Panc1 (cell line): ENCODE measurements around the gene PFN2. TPM values are rescaled to one million over a fixed set of nuclear protein-coding genes. Genes with fewer than 3 reads are reported as not detected.
A peak's percentile ranks its signal among the peaks of the same experiment; 100 is the strongest.

ENCODE experiments used
- ATAC-seq: fragments of 200-7000 bp; cut with Tn5 transposase; 2 replicates; pipeline ENCODE4 v1.9.1; 2020; ENCODE audit warnings: mild to moderate bottlenecking, moderate library complexity
- BruUV-seq: library from RNA; stranded (reverse); fragments of 400-500 nt; replicated peaks from 2 replicates; lab custom pipeline; 2021; lab: Mats Ljungman, UMichigan
- CTCF ChIA-PET: fragments of 300-600 bp; sonication (Branson Sonifier 250); formaldehyde crosslinking; loops from one replicate; lab custom pipeline; 2022; ENCODE audit warnings: antibody characterized with exemption; lab: Charles Lee
- POLR2A ChIA-PET: fragments of 300-600 bp; sonication (Branson Sonifier 250); formaldehyde crosslinking; loops from one replicate; lab custom pipeline; 2022; ENCODE audit warnings: antibody characterized with exemption; lab: Charles Lee
- DNase-seq: peaks from one replicate; pipeline ENCODE4 v3.0.0-alpha.2; 2010; ENCODE audit warnings: low read depth, low spot score
- H3K27ac ChIP-seq: 2 replicates; pipeline ENCODE4 v1.5.1; 2011; ENCODE audit warnings: mild to moderate bottlenecking, low read length, inconsistent platforms
- H3K27me3 ChIP-seq: fragments of 200-500 bp; sonication (Bioruptor generic); 2 replicates; pipeline ENCODE4 v1.6.0; 2014; ENCODE audit warnings: low read length, inconsistent platforms; ENCODE audit not compliant: control insufficient read depth, insufficient read depth
- H3K36me3 ChIP-seq: fragments of 200-500 bp; sonication (Bioruptor generic); 2 replicates; pipeline ENCODE4 v1.5.1; 2014; ENCODE audit warnings: inconsistent platforms, mild to moderate bottlenecking, low read length, moderate library complexity; ENCODE audit not compliant: control insufficient read depth, insufficient read depth
- H3K4me1 ChIP-seq: 2 replicates; pipeline ENCODE4 v1.5.1; 2011; ENCODE audit warnings: inconsistent platforms, mild to moderate bottlenecking, low read length, moderate library complexity; ENCODE audit not compliant: control insufficient read depth, insufficient read depth
- H3K4me3 ChIP-seq, 2 experiments: 2 replicates each; pipeline ENCODE4 v1.5.1; 2011 to 2012; ENCODE audit warnings: low read depth in 2 of 2, low read length in 2 of 2, mild to moderate bottlenecking in 2 of 2, inconsistent platforms in 1 of 2, moderate library complexity in 1 of 2
- H3K9me3 ChIP-seq: fragments of 200-500 bp; sonication (Bioruptor generic); 2 replicates; pipeline ENCODE4 v1.5.1; 2014; ENCODE audit warnings: low read depth, mild to moderate bottlenecking, inconsistent platforms, low read length, moderate library complexity; ENCODE audit not compliant: control insufficient read depth, insufficient read depth
- POLR2AphosphoS5 ChIP-seq: IDR thresholded peaks from 2 replicates; pipeline ENCODE4 v1.6.1; 2012; ENCODE audit warnings: mild to moderate bottlenecking, low read depth, low read length, moderate library complexity
- SIN3A ChIP-seq: IDR thresholded peaks from 2 replicates; pipeline ENCODE4 v1.6.1; 2012; ENCODE audit warnings: low read depth, mild to moderate bottlenecking, low read length, moderate library complexity, borderline replicate concordance; ENCODE audit not compliant: insufficient read depth
- TCF7L2 ChIP-seq: IDR thresholded peaks from 2 replicates; pipeline ENCODE4 v1.6.1; 2011; ENCODE audit warnings: mild to moderate bottlenecking, low read depth, low read length, inconsistent platforms
- in situ Hi-C: cut with HindIII; loops from 2 replicates; pipeline ENCODE4 v1.10.0; 2016; ENCODE audit warnings: low sequenced_read_pairs, low pct_unique_long_range_greater_than_20kb
- intact Hi-C: fragments of 100-400 bp; cut with micrococcal nuclease; formaldehyde crosslinking; loops from one replicate; pipeline ENCODE4 v1.10.0; 2022; ENCODE audit not compliant: unreplicated experiment
- total RNA-seq: library from RNA; stranded (reverse); gene quantifications from one replicate; pipeline ENCODE4 v1.2.1, GENCODE V29; 2021; ENCODE audit not compliant: unreplicated experiment
- TF ChIP-seq, protein P1 (sequence below): fragments of 450-650 bp; IDR thresholded peaks from 2 replicates; pipeline ENCODE4 v1.5.1; 2017; ENCODE audit warnings: mild to moderate bottlenecking
- TF ChIP-seq, protein P2 (sequence below), 2 experiments: IDR thresholded peaks; 2 replicates each; pipeline ENCODE4 v1.6.1; 2011 to 2012; ENCODE audit warnings: low read depth in 2 of 2, control low read depth in 1 of 2, low read length in 1 of 2, mild to moderate bottlenecking in 1 of 2, moderate library complexity in 1 of 2; ENCODE audit not compliant: insufficient read depth in 1 of 2

PFN2 gene
- total RNA-seq, 1 experiment from 2014 or later: 220 TPM

DNA sequence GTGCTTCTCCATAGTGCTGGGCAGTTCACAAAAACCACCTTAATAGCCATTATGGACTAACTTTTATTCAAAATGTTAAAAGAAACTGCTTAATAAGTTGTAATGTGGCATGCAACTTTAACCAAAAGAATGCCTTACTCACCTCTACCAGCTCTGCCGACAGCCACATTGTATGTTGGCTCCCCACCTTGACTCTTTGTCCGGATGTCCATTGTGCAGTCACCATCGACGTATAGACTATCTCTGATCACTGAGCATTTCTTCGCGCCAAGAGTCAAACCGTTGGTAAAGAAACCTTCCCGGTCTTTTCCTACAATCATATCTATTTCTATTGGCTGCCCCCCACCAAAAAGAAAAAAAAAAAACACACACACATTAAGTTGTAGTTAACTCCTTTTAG, 2.5 kb downstream of the PFN2 start:
- ChIA-PET POLR2A (interaction anchor here (0.6 kb wide), 1 partner anchor 527 kb away, joined by 5 read pairs; no protein-coding TSS in a partner anchor), CTCF (interaction anchor here (1.3 to 3.2 kb wide), 2 partner anchors 216 to 252 kb away, joined by 6 to 31 read pairs; no protein-coding TSS in a partner anchor)
- Histone ChIP-seq H3K9me3 (no peaks in the 10 kb centered on the region), H3K36me3 (peaks cover 40% of the 10 kb centered on the region), H3K4me1 (peaks cover 47% of the 10 kb centered on the region), H3K27ac (peak overlapping the region; percentile 100), H3K4me3 (peak overlapping the region; percentile 83 to 86), H3K27me3 (no peaks in the 10 kb centered on the region)
- BruUV-seq: no TSS peak
- in situ Hi-C loops (no loop called here), intact Hi-C loops (no loop called here)
- TF ChIP-seq, protein P1, sequence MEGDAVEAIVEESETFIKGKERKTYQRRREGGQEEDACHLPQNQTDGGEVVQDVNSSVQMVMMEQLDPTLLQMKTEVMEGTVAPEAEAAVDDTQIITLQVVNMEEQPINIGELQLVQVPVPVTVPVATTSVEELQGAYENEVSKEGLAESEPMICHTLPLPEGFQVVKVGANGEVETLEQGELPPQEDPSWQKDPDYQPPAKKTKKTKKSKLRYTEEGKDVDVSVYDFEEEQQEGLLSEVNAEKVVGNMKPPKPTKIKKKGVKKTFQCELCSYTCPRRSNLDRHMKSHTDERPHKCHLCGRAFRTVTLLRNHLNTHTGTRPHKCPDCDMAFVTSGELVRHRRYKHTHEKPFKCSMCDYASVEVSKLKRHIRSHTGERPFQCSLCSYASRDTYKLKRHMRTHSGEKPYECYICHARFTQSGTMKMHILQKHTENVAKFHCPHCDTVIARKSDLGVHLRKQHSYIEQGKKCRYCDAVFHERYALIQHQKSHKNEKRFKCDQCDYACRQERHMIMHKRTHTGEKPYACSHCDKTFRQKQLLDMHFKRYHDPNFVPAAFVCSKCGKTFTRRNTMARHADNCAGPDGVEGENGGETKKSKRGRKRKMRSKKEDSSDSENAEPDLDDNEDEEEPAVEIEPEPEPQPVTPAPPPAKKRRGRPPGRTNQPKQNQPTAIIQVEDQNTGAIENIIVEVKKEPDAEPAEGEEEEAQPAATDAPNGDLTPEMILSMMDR: no peak
- no peak for TF ChIP-seq TCF7L2
- TF ChIP-seq, protein P2, sequence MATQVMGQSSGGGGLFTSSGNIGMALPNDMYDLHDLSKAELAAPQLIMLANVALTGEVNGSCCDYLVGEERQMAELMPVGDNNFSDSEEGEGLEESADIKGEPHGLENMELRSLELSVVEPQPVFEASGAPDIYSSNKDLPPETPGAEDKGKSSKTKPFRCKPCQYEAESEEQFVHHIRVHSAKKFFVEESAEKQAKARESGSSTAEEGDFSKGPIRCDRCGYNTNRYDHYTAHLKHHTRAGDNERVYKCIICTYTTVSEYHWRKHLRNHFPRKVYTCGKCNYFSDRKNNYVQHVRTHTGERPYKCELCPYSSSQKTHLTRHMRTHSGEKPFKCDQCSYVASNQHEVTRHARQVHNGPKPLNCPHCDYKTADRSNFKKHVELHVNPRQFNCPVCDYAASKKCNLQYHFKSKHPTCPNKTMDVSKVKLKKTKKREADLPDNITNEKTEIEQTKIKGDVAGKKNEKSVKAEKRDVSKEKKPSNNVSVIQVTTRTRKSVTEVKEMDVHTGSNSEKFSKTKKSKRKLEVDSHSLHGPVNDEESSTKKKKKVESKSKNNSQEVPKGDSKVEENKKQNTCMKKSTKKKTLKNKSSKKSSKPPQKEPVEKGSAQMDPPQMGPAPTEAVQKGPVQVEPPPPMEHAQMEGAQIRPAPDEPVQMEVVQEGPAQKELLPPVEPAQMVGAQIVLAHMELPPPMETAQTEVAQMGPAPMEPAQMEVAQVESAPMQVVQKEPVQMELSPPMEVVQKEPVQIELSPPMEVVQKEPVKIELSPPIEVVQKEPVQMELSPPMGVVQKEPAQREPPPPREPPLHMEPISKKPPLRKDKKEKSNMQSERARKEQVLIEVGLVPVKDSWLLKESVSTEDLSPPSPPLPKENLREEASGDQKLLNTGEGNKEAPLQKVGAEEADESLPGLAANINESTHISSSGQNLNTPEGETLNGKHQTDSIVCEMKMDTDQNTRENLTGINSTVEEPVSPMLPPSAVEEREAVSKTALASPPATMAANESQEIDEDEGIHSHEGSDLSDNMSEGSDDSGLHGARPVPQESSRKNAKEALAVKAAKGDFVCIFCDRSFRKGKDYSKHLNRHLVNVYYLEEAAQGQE (IDR thresholded peaks at IDR 0.05; ENCODE audit: insufficient read depth in 1 of 2, low read depth in 2 of 2, low read length in 1 of 2): no peak
- no peak for TF ChIP-seq POLR2AphosphoS5
- no peak for TF ChIP-seq SIN3A
- DNase-seq (no peak), ATAC-seq (no peak)

DNA sequence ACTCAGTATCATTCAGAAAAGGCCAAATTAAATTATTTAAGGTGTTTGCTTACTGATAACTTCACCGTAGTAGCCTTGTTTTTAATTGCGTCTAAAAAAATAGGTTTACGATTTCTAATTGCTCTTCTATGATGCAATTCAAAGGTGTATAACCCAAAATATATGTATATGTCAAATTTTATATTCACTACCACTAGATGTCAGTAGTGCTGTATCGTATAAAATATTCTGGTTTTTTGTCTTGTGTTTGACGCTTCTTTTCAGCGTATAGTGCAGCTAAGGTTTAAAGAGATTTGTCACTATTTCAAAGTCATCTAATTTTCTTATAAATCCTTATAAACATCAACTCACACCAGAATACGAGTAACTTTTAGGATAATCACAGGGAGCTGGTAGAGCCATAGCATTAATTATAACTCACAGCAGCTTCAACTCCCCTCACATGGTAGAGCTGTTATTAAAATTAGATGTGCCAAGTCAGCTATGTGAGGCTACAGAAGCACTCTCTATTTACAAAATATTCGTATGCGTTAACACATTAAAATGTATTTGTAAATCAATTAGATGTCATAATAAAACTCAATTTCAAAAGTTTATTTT, 3.5 kb downstream of the PFN2 start:
- no TSS peak for BruUV-seq
- H3K4me1 ChIP-seq: peaks cover 47% of the 10 kb centered on the region
- in situ Hi-C loops (no loop called here), intact Hi-C loops (loop anchor here (1.0 to 2.0 kb wide), 3 partner anchors 116 to 254 kb away; no protein-coding TSS in a partner anchor)
- no peaks in the 10 kb centered on the region for H3K9me3 ChIP-seq
- peaks cover 50% of the 10 kb centered on the region for H3K36me3 ChIP-seq
- no peak for DNase-seq
- no peaks in the 10 kb centered on the region for H3K27me3 ChIP-seq
- ATAC-seq: no peak
- ChIA-PET CTCF (interaction anchor here (0.5 to 3.2 kb wide), 4 partner anchors 158 to 729 kb away, joined by 3 to 31 read pairs (median 5); no protein-coding TSS in a partner anchor), POLR2A (no interaction called here)
- H3K27ac ChIP-seq: peak overlapping the region; percentile 100
- peak overlapping the region in 1 of 2 experiments; percentile 83; a peak in 3 of 4 replicates for H3K4me3 ChIP-seq
- TF ChIP-seq, protein P2 (IDR thresholded peaks at IDR 0.05; ENCODE audit: insufficient read depth in 1 of 2, low read depth in 2 of 2, low read length in 1 of 2): no peak
- TF ChIP-seq, protein P1: peak; percentile 67; the same call in 1 of the 2 replicates
